ENCODE data around the gene RNF212.

The RNF212 gene

GRCh38 chr4:1036095-1036494 lies 77.3 kb downstream of the RNF212 start:
- no peak for DNase-seq (ENCODE audit: low read depth)

GRCh38 chr4:1035510-1035909 lies 77.9 kb downstream of the RNF212 start:
- DNase-seq (ENCODE audit: low read depth) = no peak

- DNase-seq (ENCODE audit: low read depth) = no peak
Measured at GRCh38 chr4:1033840-1034551, 79.4 kb downstream of the RNF212 start.

- DNase-seq (ENCODE audit: low read depth) = no peak
Measured at GRCh38 chr4:1032861-1033260, 80.5 kb downstream of the RNF212 start.

- DNase-seq (ENCODE audit: low read depth) = no peak
Measured at GRCh38 chr4:1031956-1032795, 81.2 kb downstream of the RNF212 start.

GRCh38 chr4:1031346-1031745 lies 82.0 kb downstream of the RNF212 start:
- no peak for DNase-seq (ENCODE audit: low read depth)

GRCh38 chr4:1030559-1030958 lies 82.8 kb downstream of the RNF212 start:
- DNase-seq (ENCODE audit: low read depth) = no peak

- DNase-seq (ENCODE audit: low read depth) = no peak
Measured at GRCh38 chr4:1030031-1030430, 83.3 kb downstream of the RNF212 start.

GRCh38 chr4:1029529-1029928 lies 83.8 kb downstream of the RNF212 start:
- no peak for DNase-seq (ENCODE audit: low read depth)

- no peak for DNase-seq (ENCODE audit: low read depth)
Measured at GRCh38 chr4:1028574-1029220, 84.7 kb downstream of the RNF212 start.

GRCh38 chr4:1027915-1028238 lies 85.5 kb downstream of the RNF212 start:
- no peak for DNase-seq (ENCODE audit: low read depth)

GRCh38 chr4:1027219-1027914 lies 86.0 kb downstream of the RNF212 start:
- DNase-seq (ENCODE audit: low read depth) = no peak

- DNase-seq (ENCODE audit: low read depth) = no peak
Measured at GRCh38 chr4:1026115-1026514, 87.2 kb downstream of the RNF212 start.

GRCh38 chr4:1024882-1025545 lies 88.3 kb downstream of the RNF212 start:
- DNase-seq (ENCODE audit: low read depth) = no peak

- no peak for DNase-seq (ENCODE audit: low read depth)
Measured at GRCh38 chr4:1023895-1024740, 89.2 kb downstream of the RNF212 start.

GRCh38 chr4:1023075-1023640 lies 90.2 kb downstream of the RNF212 start:
- DNase-seq (ENCODE audit: low read depth) = no peak

GRCh38 chr4:1022739-1023066 lies 90.7 kb downstream of the RNF212 start:
- DNase-seq (ENCODE audit: low read depth) = no peak

GRCh38 chr4:1022051-1022738 lies 91.2 kb downstream of the RNF212 start:
- DNase-seq (ENCODE audit: low read depth) = no peak
